Stimulated activated effector memory CD8-positive, alpha-beta T cell treated with anti-CD3 and anti-CD28 coated beads, Interleukin-12 subunit alpha, Interleukin-12 subunit beta, amount 100 ng/mL, for 72 hours (primary cell): ENCODE data around the gene ABHD17C.
"Not testable (repeated sequence)": the region's sequence is repeated elsewhere in the genome, so short reads cannot be mapped to it uniquely, and the experiment has no call there.

Experiments used
- ATAC-seq: fragments of 150-1000 bp; cut with Tn5 transposase; 2 replicates; pipeline ENCODE4 v1.10.0; 2021
- DNase-seq, 2 donors: peaks; one replicate each; pipeline ENCODE4 v3.0.0; 2021 to 2022; ENCODE audit warnings: low spot score in 2 of 2
- H3K27ac Mint-ChIP-seq: one replicate; pipeline ENCODE4 v1.8.0; 2022; ENCODE audit warnings: mild to moderate bottlenecking, mixed read lengths
- H3K36me3 Mint-ChIP-seq: one replicate; pipeline ENCODE4 v1.8.0; 2022; ENCODE audit warnings: mild to moderate bottlenecking, mixed read lengths
- H3K4me1 Mint-ChIP-seq: one replicate; pipeline ENCODE4 v1.8.0; 2022; ENCODE audit warnings: mixed read lengths
- H3K4me3 Mint-ChIP-seq: one replicate; pipeline ENCODE4 v1.8.0; 2022; ENCODE audit warnings: mild to moderate bottlenecking, mixed read lengths
- H3K9me3 Mint-ChIP-seq: one replicate; pipeline ENCODE4 v1.8.0; 2022; ENCODE audit warnings: mixed read lengths

The ABHD17C gene

GRCh38 chr15:80695099-80695910 lies at the start of gene ABHD17C:
Gene ABHD17C (plus strand): TSS chr15:80695310. CDS start chr15:80695430, 120 bp downstream.
- Mint-ChIP-seq H3K4me3 (peak within 1 kb of the TSS; percentile 80), H3K36me3 (no peaks in the 10 kb centered on the region), H3K27ac (peak within 1 kb of the TSS; percentile 67), H3K4me1 (peaks cover 29% of the 10 kb centered on the region), H3K9me3 (no peaks in the 10 kb centered on the region)
- DNase-seq (peak; percentile 46 to 70), ATAC-seq (peak; percentile 83)

DNA sequence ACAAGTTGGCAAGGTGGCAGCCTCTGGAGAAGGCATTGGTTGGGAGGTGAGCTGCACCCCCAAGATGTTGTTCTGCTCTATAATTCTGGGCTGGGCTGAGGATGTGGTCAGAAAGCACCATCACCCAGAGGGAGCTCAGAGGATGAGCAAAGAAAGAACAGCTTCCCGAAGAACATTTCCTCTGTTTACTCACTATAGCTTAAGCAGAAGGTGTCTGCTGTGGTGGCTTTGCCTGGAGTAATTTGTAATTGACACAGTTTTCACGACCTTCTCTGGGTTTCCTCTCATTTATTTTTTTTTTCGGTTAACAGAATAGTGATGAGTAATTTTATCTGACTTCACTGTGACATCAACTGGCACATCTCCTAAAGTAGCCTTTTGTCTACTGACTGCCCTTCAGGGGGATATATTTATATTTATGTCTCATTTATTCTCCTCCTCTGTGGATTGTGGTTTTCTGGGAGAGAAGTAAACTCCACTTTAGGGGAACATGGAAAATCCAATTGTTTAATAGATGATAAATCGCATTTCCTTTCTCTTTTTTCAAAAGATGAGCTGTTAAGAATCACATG lies 49.5 kb upstream of the ABHD17C start:
- DNase-seq (no peak), ATAC-seq (no peak)
- no peak overlapping the region for H3K4me3 Mint-ChIP-seq
- no peak overlapping the region for H3K27ac Mint-ChIP-seq
- no peaks in the 10 kb centered on the region for H3K4me1 Mint-ChIP-seq
- no peaks in the 10 kb centered on the region for H3K36me3 Mint-ChIP-seq
- H3K9me3 Mint-ChIP-seq, result no peaks in the 10 kb centered on the region

GRCh38 chr15:80647424-80647823 lies 47.7 kb upstream of the ABHD17C start:
- not testable (repeated sequence) for H3K4me1 Mint-ChIP-seq, H3K4me3 Mint-ChIP-seq, H3K9me3 Mint-ChIP-seq, H3K27ac Mint-ChIP-seq, DNase-seq, ATAC-seq, H3K36me3 Mint-ChIP-seq

- no peak overlapping the region for H3K4me3 Mint-ChIP-seq
- peaks cover 10% of the 10 kb centered on the region for H3K9me3 Mint-ChIP-seq
- H3K36me3 Mint-ChIP-seq, result no peaks in the 10 kb centered on the region
- H3K4me1 Mint-ChIP-seq, result no peaks in the 10 kb centered on the region
- ATAC-seq, result no peak
- H3K27ac Mint-ChIP-seq, result no peak overlapping the region
- no peak for DNase-seq
Observed at GRCh38 chr15:80654299-80654698, 40.8 kb upstream of the ABHD17C start.

DNA sequence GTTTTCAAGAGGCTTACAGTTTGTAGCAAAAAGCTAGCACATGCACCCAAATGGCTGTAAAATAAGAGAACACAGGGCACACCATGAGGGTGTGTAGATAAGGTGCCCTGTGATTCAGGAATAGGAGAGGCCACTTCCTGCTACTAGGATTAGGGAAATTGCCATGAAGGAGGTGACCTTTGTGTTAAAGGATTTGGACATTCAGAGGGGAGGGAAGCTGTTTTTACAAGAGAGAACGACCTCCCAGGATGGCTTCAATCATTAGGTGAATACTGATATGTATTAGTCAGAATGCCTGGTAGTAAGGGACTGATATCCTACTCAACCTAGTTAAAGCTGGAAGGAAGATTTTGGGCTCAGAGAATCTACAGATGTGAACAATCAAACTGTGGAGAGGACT lies 35.7 kb upstream of the ABHD17C start:
- no peaks in the 10 kb centered on the region for H3K9me3 Mint-ChIP-seq
- no peak for ATAC-seq
- no peak for DNase-seq
- H3K36me3 Mint-ChIP-seq, result no peaks in the 10 kb centered on the region
- H3K4me1 Mint-ChIP-seq, result no peaks in the 10 kb centered on the region
- H3K4me3 Mint-ChIP-seq, result no peak overlapping the region
- H3K27ac Mint-ChIP-seq, result no peak overlapping the region

DNA sequence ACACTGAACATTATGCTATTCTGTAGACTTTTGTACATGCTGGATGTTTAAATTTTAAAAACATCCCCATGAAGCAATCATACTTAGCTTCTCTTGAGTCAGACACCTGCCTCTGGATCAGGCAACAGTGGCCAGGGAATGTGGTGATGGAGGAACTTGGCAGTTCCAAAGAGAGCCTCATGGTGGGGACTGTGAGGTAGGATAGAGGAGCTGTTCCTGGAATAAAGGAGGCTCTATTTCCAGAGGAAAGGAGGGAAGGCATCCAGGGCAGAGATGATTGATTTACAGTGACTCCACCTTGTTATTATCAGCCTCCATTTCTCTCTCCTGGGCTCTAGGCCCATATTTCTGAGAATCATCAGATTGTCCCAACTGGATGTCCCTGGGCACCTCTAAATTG lies 35.0 kb upstream of the ABHD17C start:
- ATAC-seq, result no peak
- Mint-ChIP-seq H3K4me3 (no peak overlapping the region), H3K36me3 (no peaks in the 10 kb centered on the region), H3K4me1 (no peaks in the 10 kb centered on the region), H3K9me3 (no peaks in the 10 kb centered on the region), H3K27ac (no peak overlapping the region)
- DNase-seq, result no peak

DNA sequence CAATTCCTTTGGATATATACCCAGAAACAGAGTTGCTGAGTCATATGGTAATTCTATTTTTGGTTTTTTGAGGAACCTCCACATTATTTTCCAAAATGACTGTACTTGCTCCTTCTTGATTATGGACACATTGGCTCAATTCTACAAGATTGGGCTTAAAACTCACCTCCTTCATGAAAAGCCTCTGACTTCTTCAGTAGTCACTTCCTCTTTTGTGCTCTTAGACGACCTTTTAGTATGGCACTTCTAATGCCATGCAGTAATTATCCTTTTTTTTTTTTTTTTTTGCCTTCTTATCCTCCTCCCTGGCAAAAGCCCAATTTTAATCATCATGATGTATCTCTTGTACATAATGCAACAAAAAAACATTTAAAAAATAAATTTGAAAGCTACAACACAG lies 33.0 kb upstream of the ABHD17C start:
- no peak for DNase-seq
- Mint-ChIP-seq H3K4me3 (no peak overlapping the region), H3K27ac (no peak overlapping the region), H3K36me3 (no peaks in the 10 kb centered on the region), H3K4me1 (no peaks in the 10 kb centered on the region), H3K9me3 (no peaks in the 10 kb centered on the region)
- ATAC-seq, result no peak

GRCh38 chr15:80662757-80663553 lies 32.2 kb upstream of the ABHD17C start:
- Mint-ChIP-seq H3K36me3 (no peaks in the 10 kb centered on the region), H3K4me3 (no peak overlapping the region), H3K27ac (no peak overlapping the region), H3K4me1 (no peaks in the 10 kb centered on the region), H3K9me3 (no peaks in the 10 kb centered on the region)
- DNase-seq (no peak), ATAC-seq (no peak)

- Mint-ChIP-seq H3K9me3 (no peaks in the 10 kb centered on the region), H3K4me1 (no peaks in the 10 kb centered on the region), H3K36me3 (no peaks in the 10 kb centered on the region), H3K27ac (no peak overlapping the region), H3K4me3 (no peak overlapping the region)
- ATAC-seq (no peak), DNase-seq (no peak)
Observed at GRCh38 chr15:80665151-80665550, 30.0 kb upstream of the ABHD17C start.

DNA sequence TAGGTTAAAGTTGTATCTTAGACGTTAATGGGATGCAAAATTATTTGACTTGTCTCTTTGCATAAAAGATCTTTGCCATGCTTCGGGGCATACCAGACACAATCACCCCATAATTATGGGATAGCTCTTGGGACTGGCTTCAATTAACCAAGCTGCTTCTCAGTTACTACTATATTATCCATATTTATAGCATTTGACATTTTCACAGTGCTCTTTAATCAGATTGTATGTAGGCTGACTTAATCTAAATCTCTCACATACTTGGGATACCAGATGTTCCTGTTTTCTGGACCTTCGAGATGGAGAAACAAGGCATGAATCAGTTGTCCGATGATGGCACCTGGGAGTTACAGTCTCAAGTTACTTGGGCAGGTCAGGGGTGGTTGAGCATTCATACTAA lies 27.2 kb upstream of the ABHD17C start:
- Mint-ChIP-seq H3K4me1 (no peaks in the 10 kb centered on the region), H3K4me3 (no peak overlapping the region), H3K27ac (no peak overlapping the region), H3K9me3 (no peaks in the 10 kb centered on the region), H3K36me3 (no peaks in the 10 kb centered on the region)
- ATAC-seq, result no peak
- no peak for DNase-seq

DNA sequence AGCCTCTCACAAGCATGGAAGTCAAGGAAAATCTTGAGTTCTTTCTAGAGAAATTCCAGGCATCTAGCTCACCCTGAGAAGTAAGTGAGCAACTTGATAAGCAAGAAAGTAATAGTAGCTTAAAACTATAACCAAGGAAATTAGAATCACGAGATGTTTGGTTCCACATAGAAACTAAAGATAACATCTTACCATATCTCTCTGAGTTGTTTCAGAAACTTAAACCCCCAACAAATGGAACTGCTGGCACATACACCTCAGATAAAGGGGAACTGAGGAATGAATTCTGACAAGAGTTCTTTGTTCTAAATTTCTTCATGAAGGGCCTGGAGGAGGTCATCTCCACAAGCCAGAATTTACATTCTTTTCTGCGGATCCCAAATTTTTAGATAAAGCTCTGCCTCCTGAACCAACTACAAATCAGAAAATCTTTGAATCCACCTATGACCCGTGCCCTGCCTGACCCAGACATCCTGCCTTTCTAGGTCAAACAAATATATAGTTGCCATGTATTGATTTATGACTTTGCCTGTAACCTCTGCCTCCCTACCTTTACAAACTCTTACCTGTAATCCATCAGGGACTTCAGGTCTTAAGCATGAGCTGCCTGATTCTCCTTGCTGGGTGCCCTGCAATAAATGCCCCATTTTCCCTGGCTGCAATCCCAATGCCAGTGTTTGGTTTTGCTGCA lies 26.4 kb upstream of the ABHD17C start:
- ATAC-seq, result no peak
- Mint-ChIP-seq H3K27ac (no peak overlapping the region), H3K36me3 (no peaks in the 10 kb centered on the region), H3K9me3 (no peaks in the 10 kb centered on the region), H3K4me3 (no peak overlapping the region), H3K4me1 (no peaks in the 10 kb centered on the region)
- no peak for DNase-seq

- no peak for DNase-seq
- H3K9me3 Mint-ChIP-seq, result no peaks in the 10 kb centered on the region
- H3K4me1 Mint-ChIP-seq, result no peaks in the 10 kb centered on the region
- no peak overlapping the region for H3K27ac Mint-ChIP-seq
- no peaks in the 10 kb centered on the region for H3K36me3 Mint-ChIP-seq
- H3K4me3 Mint-ChIP-seq, result no peak overlapping the region
- peak; percentile 49 for ATAC-seq
Observed at GRCh38 chr15:80669663-80670273, 25.3 kb upstream of the ABHD17C start.

DNA sequence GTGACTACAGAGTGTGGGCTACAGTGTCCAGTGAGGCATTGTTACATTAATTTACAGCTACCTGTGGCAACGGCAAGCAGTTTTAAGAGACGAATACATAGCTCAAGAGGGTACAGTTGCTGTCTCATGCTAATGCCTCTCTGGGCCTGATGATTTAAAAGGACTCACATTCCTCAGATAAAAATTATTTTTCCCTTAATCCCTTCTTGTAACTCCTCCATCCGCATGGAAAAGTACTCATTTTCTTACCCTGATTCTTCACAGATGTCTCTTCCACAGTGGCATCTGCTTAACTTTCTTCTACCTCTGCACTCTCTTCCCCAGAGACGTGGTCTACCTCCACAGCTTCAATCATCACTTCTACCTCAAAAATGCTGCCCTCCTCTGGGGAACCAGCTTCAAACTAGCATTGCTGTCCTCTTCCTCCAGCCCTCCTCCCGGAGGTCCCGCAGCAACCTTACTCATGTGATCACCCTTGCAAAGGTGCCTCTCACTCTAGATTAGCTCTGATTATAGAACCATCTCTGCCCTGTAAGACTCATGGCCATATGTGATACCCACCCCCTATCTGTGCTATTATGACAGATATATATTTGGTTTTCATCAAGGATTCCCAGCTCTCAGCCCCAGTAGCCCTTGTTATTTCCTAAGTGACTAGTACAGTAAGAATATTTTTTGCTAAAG lies 21.4 kb upstream of the ABHD17C start:
- Mint-ChIP-seq H3K36me3 (no peaks in the 10 kb centered on the region), H3K4me1 (no peaks in the 10 kb centered on the region), H3K4me3 (no peak overlapping the region), H3K27ac (no peak overlapping the region), H3K9me3 (no peaks in the 10 kb centered on the region)
- ATAC-seq (no peak), DNase-seq (no peak)

GRCh38 chr15:80674245-80674614 lies 20.9 kb upstream of the ABHD17C start:
- ATAC-seq, result no peak
- Mint-ChIP-seq H3K4me3 (no peak overlapping the region), H3K27ac (no peak overlapping the region), H3K4me1 (peaks cover under 1% of the 10 kb centered on the region), H3K9me3 (no peaks in the 10 kb centered on the region), H3K36me3 (no peaks in the 10 kb centered on the region)
- no peak for DNase-seq
